Measurements from ENCODE around the gene DEFB114. TPM values are rescaled to one million over a fixed set of nuclear protein-coding genes. Genes with fewer than 3 reads are reported as not detected.

The DEFB114 gene
- total RNA-seq, 2 experiments from 2014 or later: not detected

Other genes starting within 250 kb of the DEFB114 start
- not detected for gene CRISP3, start 219.8 kb downstream of the DEFB114 start, total RNA-seq
- gene PGK2, start 176.9 kb downstream of the DEFB114 start, total RNA-seq: not detected
- not detected for gene CRISP1, start 97.6 kb downstream of the DEFB114 start, total RNA-seq
- not detected for gene DEFB113, start 5.5 kb upstream of the DEFB114 start, total RNA-seq
- not detected for gene DEFB110, start 57.8 kb upstream of the DEFB114 start, total RNA-seq
- not detected for gene DEFB112, start 85.8 kb upstream of the DEFB114 start, total RNA-seq

Measured in activated CD8-positive, alpha-beta T cell treated with anti-CD3 and anti-CD28 coated beads, Interleukin-2, amount 10 ng/mL, durations not matched to agents 7 days and 5 days (primary cell).